Measurements from ENCODE around the gene NEK10.

Gene NEK10

GRCh38 chr3:27108322-27108721, 260.9 kb downstream of the NEK10 start:
- TF ChIP-seq CTCF (IDR thresholded peaks at IDR 0.05; ENCODE audit: low read depth, low read length): no peak
- DNase-seq (ENCODE audit: extremely low read depth, low read depth): no peak

DNA sequence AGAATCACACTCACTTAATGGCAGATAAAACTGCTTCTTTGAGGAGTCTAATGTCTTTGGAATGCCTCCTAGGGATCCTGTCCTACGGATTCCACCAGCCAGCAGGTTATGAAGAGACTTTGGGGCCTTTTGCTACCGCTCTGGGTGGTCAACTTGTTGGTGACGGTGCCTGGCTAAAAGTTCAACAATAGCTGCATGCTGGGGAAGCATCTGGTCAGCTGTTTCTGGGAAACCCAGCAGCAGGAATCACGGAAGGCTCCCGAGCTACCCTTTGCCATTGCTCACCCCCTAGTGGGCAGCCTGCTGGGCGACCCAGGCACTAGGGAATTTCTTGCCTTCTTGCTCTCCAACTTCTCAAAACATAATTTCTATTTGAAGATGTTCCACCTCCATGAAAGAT, 263.3 kb downstream of the NEK10 start:
- no peak for TF ChIP-seq CTCF (IDR thresholded peaks at IDR 0.05; ENCODE audit: low read depth, low read length)
- no peak for DNase-seq (ENCODE audit: extremely low read depth, low read depth)

DNA sequence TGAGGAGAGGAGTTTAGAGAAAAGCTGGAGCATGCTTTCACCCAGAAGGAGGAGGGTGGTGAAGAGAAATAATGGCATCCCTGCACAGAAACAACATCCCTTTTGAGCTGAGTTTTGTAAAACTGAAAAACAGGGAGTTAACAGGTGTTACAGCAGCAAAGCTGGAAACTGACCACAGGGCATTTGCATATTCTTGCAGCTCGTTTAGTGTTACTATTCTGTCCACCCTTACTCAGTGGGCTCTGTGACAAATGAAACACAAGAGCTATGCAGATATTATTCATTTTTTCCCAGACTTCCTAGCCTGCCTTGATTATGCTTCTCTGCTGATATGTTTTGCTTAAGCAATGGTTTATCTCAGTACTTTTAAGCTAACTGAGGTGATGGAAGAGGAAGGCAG, 272.0 kb downstream of the NEK10 start:
- no peak for TF ChIP-seq CTCF (IDR thresholded peaks at IDR 0.05; ENCODE audit: low read depth, low read length)

GRCh38 chr3:27095553-27096222, 273.5 kb downstream of the NEK10 start:
- no peak for DNase-seq (ENCODE audit: extremely low read depth, low read depth)
- TF ChIP-seq CTCF (IDR thresholded peaks at IDR 0.05; ENCODE audit: low read depth, low read length): no peak

More for the DNA sequence above, 272.0 kb downstream of the NEK10 start:
- DNase-seq (ENCODE audit: extremely low read depth, low read depth): no peak

DNA sequence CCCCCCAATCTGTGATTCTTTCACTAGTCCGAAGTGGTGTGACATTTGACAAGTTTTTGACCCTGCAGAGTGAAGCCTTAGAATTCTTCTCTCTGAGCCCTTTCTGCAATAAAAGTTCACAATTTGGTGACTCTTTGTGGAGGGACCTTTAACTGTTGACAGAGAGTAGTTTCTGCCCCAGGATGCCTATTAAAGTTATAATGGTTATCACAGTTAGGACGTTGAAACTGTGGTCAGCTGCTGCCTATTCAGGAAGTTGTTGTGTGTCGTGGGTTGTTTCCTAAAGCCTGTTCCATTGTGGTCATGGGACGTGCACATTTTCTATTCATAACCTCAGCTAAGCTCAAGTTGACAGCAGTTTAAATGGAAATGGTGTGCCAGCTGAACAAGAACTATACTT, 274.5 kb downstream of the NEK10 start:
- no peak for DNase-seq (ENCODE audit: extremely low read depth, low read depth)
- TF ChIP-seq CTCF (IDR thresholded peaks at IDR 0.05; ENCODE audit: low read depth, low read length): no peak

- TF ChIP-seq CTCF (IDR thresholded peaks at IDR 0.05; ENCODE audit: low read depth, low read length): no peak
- DNase-seq (ENCODE audit: extremely low read depth, low read depth): peak; percentile 3
Measured at GRCh38 chr3:27093771-27094170, 275.4 kb downstream of the NEK10 start.

DNA sequence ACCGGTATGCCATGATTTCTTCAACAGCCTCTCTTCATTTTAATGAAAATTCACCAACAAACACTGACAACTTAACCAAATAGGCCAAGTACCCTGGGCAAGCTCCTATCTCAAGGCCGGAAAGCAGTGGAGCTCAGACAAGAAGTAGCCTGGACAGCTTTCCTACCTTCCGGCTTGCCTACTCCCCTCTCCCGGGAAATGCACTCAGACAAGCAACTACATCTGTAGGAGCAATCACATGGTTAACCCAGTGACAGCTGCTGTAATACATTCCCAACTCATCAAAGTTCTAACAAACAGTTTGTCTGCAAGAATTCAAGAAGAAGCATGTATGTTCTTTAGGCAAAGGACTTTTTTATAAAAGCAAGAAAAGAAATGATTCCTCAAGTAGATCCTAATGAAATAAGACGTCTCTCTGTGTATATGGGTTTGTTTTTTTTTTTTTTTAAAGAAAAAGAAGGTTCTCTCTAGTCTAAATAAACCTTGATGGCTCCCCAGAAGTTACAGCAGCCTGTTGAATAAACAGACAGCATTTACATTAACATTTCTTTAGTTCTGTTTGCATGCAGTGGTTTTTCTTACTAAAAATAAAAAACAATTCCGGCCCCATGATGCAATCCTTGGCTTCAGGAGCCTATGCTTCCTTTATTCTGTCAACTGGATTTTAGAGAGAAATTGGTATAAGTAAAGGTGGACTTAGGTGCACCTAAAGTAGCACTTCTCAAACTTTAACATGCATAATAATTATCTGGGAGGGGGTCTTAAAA, 278.7 kb downstream of the NEK10 start:
- no peak for DNase-seq (ENCODE audit: extremely low read depth, low read depth)
- no peak for TF ChIP-seq CTCF (IDR thresholded peaks at IDR 0.05; ENCODE audit: low read depth, low read length)

Data from AG09319 (cell line).